Measurements from ENCODE around the gene JAG2.

Gene JAG2

DNA sequence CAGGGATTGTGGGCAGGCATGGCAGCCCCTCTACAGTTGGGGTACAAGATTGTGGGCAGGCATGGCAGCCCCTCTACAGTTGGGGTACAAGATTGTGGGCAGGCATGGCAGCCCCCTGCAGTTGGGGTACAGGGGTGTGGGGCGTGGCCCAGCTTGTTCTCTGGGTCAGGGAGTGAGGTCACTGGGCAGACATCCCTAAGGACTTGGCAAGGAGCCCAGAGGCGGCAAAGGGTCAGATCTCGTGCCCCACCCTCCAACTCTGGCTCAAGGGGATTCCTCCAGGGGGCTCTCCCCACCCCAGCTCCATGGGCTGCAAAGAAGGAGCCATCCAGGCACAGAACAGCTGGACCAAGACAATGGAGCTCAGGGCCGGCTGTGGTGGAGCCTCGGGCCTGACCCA lies 38.3 kb upstream of the JAG2 start:
- H3K9me2 ChIP-seq (ENCODE audit: low read depth, low read length) = no peaks in the 10 kb centered on the region
- H3K79me2 ChIP-seq (ENCODE audit: insufficient read depth, low read length) = no peaks in the 10 kb centered on the region
- H3K4me3 ChIP-seq (ENCODE audit: low read depth, low read length, poor library complexity, severe bottlenecking) = no peak overlapping the region
- no peak overlapping the region for H3K4me2 ChIP-seq (ENCODE audit: low read length)
- H3K27ac ChIP-seq (ENCODE audit: low read depth, low read length, poor library complexity, severe bottlenecking) = no peak overlapping the region
- H3K27me3 ChIP-seq (ENCODE audit: insufficient read depth, low read length) = no peaks in the 10 kb centered on the region
- no peaks in the 10 kb centered on the region for H4K20me1 ChIP-seq (ENCODE audit: insufficient read depth, low read length)
- H3K9me3 ChIP-seq (ENCODE audit: low read length) = no peaks in the 10 kb centered on the region
- no peak overlapping the region for H3K9ac ChIP-seq (ENCODE audit: low read length)
- H3K4me1 ChIP-seq (ENCODE audit: insufficient read depth, low read length, severe bottlenecking) = no peaks in the 10 kb centered on the region
- H3K36me3 ChIP-seq (ENCODE audit: insufficient read depth, low read length) = 0 out of 2 replicates have a peak, but pooled peaks cover 3% of the 10 kb centered on the region
- no peak overlapping the region for H2AFZ ChIP-seq (ENCODE audit: low read length)
- no peak for TF ChIP-seq EZH2 (IDR thresholded peaks at IDR 0.05; ENCODE audit: borderline replicate concordance, low read length)
- TF ChIP-seq, protein P1, sequence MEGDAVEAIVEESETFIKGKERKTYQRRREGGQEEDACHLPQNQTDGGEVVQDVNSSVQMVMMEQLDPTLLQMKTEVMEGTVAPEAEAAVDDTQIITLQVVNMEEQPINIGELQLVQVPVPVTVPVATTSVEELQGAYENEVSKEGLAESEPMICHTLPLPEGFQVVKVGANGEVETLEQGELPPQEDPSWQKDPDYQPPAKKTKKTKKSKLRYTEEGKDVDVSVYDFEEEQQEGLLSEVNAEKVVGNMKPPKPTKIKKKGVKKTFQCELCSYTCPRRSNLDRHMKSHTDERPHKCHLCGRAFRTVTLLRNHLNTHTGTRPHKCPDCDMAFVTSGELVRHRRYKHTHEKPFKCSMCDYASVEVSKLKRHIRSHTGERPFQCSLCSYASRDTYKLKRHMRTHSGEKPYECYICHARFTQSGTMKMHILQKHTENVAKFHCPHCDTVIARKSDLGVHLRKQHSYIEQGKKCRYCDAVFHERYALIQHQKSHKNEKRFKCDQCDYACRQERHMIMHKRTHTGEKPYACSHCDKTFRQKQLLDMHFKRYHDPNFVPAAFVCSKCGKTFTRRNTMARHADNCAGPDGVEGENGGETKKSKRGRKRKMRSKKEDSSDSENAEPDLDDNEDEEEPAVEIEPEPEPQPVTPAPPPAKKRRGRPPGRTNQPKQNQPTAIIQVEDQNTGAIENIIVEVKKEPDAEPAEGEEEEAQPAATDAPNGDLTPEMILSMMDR (IDR thresholded peaks at IDR 0.05; ENCODE audit: low read length) = no peak
- no peaks in the 10 kb centered on the region for H3F3A ChIP-seq (ENCODE audit: insufficient read depth, low read length)

DNA sequence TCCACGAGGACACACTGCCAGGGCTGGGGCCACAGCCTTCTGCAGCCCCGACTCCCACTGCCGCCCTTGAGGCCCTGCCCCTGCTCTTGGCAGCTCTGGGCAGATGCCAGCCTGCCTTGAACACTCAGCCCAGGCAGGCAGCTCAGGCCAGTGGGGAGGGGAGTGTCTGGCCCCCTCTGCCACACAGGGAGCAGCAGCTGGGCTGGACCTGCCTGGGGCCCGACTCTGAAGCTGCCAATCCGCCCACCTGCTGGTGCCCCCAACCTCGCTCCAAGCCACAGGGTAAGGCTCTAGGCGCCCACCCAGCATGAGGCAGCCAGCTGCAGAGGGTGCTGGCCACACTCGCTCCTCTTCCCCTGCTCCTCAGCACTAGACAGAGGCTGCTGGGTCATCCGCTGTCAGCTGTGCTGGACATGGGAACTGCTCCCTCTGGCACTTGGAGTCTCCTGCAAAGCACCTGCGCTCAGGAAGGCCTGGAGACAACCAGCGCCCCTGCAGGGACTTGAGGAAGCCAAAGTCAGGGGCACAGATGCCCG lies 37.2 kb upstream of the JAG2 start:
- H3K9me2 ChIP-seq (ENCODE audit: low read depth, low read length) = no peaks in the 10 kb centered on the region
- H3K27me3 ChIP-seq (ENCODE audit: insufficient read depth, low read length) = no peaks in the 10 kb centered on the region
- no peak overlapping the region for H3K9ac ChIP-seq (ENCODE audit: low read length)
- no peaks in the 10 kb centered on the region for H3K4me1 ChIP-seq (ENCODE audit: insufficient read depth, low read length, severe bottlenecking)
- no peaks in the 10 kb centered on the region for H3K79me2 ChIP-seq (ENCODE audit: insufficient read depth, low read length)
- no peaks in the 10 kb centered on the region for H3F3A ChIP-seq (ENCODE audit: insufficient read depth, low read length)
- no peak overlapping the region for H3K4me2 ChIP-seq (ENCODE audit: low read length)
- H4K20me1 ChIP-seq (ENCODE audit: insufficient read depth, low read length) = no peaks in the 10 kb centered on the region
- no peak overlapping the region for H3K4me3 ChIP-seq (ENCODE audit: low read depth, low read length, poor library complexity, severe bottlenecking)
- H2AFZ ChIP-seq (ENCODE audit: low read length) = no peak overlapping the region
- 0 out of 2 replicates have a peak, but pooled peaks cover 3% of the 10 kb centered on the region for H3K36me3 ChIP-seq (ENCODE audit: insufficient read depth, low read length)
- no peaks in the 10 kb centered on the region for H3K9me3 ChIP-seq (ENCODE audit: low read length)
- no peak overlapping the region for H3K27ac ChIP-seq (ENCODE audit: low read depth, low read length, poor library complexity, severe bottlenecking)
- TF ChIP-seq, protein P1 (IDR thresholded peaks at IDR 0.05; ENCODE audit: low read length) = no peak
- TF ChIP-seq EZH2 (IDR thresholded peaks at IDR 0.05; ENCODE audit: borderline replicate concordance, low read length) = no peak

DNA sequence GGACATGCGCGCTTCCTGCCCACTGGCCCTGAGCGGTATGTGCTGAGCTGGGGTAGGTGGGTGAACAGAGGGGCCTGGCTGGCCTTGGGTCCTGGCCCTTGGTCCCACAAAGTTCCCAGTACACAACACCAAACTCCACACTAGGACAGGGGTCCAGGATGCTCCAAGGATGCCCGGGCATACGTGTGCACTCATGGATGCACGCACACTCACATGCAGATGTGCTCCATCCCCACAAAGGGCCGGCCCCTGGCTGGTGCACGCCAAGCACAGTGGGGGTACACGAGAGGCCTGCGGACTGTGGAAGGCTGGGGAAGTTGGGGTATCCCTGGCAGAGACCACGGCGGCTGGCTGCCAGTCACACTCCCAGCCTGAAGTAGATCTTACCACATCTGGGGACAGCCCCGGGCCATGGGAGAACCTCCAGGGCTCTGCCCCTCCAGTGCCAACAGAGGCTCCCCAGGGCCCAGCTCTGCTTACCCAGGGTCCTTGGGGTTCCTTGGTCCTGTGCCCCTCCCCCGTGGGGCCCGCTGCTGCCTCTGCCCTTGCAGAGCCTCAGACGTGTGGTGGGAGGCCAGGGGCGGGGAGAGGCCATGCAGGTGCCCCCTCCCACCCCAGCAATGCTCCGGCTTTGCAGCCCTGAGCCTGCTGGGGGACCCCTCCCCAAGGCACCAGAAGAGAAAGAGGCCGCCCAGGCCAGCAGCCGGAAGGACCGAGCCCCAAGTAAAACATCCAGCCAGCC lies 36.5 kb upstream of the JAG2 start:
- no peaks in the 10 kb centered on the region for H3F3A ChIP-seq (ENCODE audit: insufficient read depth, low read length)
- no peaks in the 10 kb centered on the region for H3K79me2 ChIP-seq (ENCODE audit: insufficient read depth, low read length)
- H4K20me1 ChIP-seq (ENCODE audit: insufficient read depth, low read length) = no peaks in the 10 kb centered on the region
- H3K4me1 ChIP-seq (ENCODE audit: insufficient read depth, low read length, severe bottlenecking) = no peaks in the 10 kb centered on the region
- H3K9me2 ChIP-seq (ENCODE audit: low read depth, low read length) = no peaks in the 10 kb centered on the region
- no peaks in the 10 kb centered on the region for H3K27me3 ChIP-seq (ENCODE audit: insufficient read depth, low read length)
- H3K9ac ChIP-seq (ENCODE audit: low read length) = no peak overlapping the region
- H3K4me2 ChIP-seq (ENCODE audit: low read length) = no peak overlapping the region
- no peak overlapping the region for H3K27ac ChIP-seq (ENCODE audit: low read depth, low read length, poor library complexity, severe bottlenecking)
- 0 out of 2 replicates have a peak, but pooled peaks cover 3% of the 10 kb centered on the region for H3K36me3 ChIP-seq (ENCODE audit: insufficient read depth, low read length)
- TF ChIP-seq EZH2 (IDR thresholded peaks at IDR 0.05; ENCODE audit: borderline replicate concordance, low read length) = no peak
- TF ChIP-seq, protein P1 (IDR thresholded peaks at IDR 0.05; ENCODE audit: low read length) = no peak
- no peak overlapping the region for H2AFZ ChIP-seq (ENCODE audit: low read length)
- H3K4me3 ChIP-seq (ENCODE audit: low read depth, low read length, poor library complexity, severe bottlenecking) = no peak overlapping the region
- no peaks in the 10 kb centered on the region for H3K9me3 ChIP-seq (ENCODE audit: low read length)
